ENCODE results near the gene ECEL1. TPM values are rescaled to one million over a fixed set of nuclear protein-coding genes. Genes with fewer than 3 reads are reported as not detected.

The ECEL1 gene
- total RNA-seq, 2 experiments from 2014 or later: not detected

- ATAC-seq (ENCODE audit: low read depth): no peak
- no peak for DNase-seq
- H3K36me3 Mint-ChIP-seq: no peaks in the 10 kb centered on the region
- H3K27ac Mint-ChIP-seq: no peak overlapping the region
- H3K4me1 Mint-ChIP-seq: peaks cover 2% of the 10 kb centered on the region
- no peaks in the 10 kb centered on the region for H3K9me3 Mint-ChIP-seq
- H3K4me3 Mint-ChIP-seq: no peak overlapping the region
- peaks cover 19% of the 10 kb centered on the region for H3K27me3 Mint-ChIP-seq
- POLR2A ChIA-PET: interaction anchor here (0.7 kb wide), 1 partner anchor 25 kb away, joined by 3 read pairs; no protein-coding TSS in a partner anchor
Observed at GRCh38 chr2:232516551-232516950, 28.9 kb upstream of the ECEL1 start.

- H3K36me3 Mint-ChIP-seq: no peaks in the 10 kb centered on the region
- DNase-seq (no peak), ATAC-seq (ENCODE audit: low read depth) (no peak)
- H3K27me3 Mint-ChIP-seq: peaks cover 13% of the 10 kb centered on the region
- no peak overlapping the region for H3K27ac Mint-ChIP-seq
- H3K4me3 Mint-ChIP-seq: no peak overlapping the region
- no peaks in the 10 kb centered on the region for H3K4me1 Mint-ChIP-seq
- H3K9me3 Mint-ChIP-seq: no peaks in the 10 kb centered on the region
- POLR2A ChIA-PET: interaction anchor here (0.7 kb wide), 1 partner anchor 26 kb away, joined by 3 read pairs; no protein-coding TSS in a partner anchor
Observed at GRCh38 chr2:232515639-232516038, 28.0 kb upstream of the ECEL1 start.

GRCh38 chr2:232513353-232513752 is 25.7 kb upstream of the ECEL1 start:
- no peaks in the 10 kb centered on the region for H3K4me1 Mint-ChIP-seq
- H3K9me3 Mint-ChIP-seq: no peaks in the 10 kb centered on the region
- no peak overlapping the region for H3K4me3 Mint-ChIP-seq
- no peaks in the 10 kb centered on the region for H3K36me3 Mint-ChIP-seq
- POLR2A ChIA-PET: no interaction called here
- peaks cover 10% of the 10 kb centered on the region for H3K27me3 Mint-ChIP-seq
- ATAC-seq (ENCODE audit: low read depth) (no peak), DNase-seq (no peak)
- no peak overlapping the region for H3K27ac Mint-ChIP-seq

GRCh38 chr2:232512602-232513001 is 25.0 kb upstream of the ECEL1 start:
- ATAC-seq (ENCODE audit: low read depth) (no peak), DNase-seq (no peak)
- Mint-ChIP-seq H3K9me3 (no peaks in the 10 kb centered on the region), H3K4me1 (no peaks in the 10 kb centered on the region), H3K4me3 (no peak overlapping the region), H3K36me3 (no peaks in the 10 kb centered on the region), H3K27ac (no peak overlapping the region), H3K27me3 (peaks cover 10% of the 10 kb centered on the region)
- POLR2A ChIA-PET: no interaction called here

- Mint-ChIP-seq H3K4me3 (no peak overlapping the region), H3K27me3 (peaks cover 10% of the 10 kb centered on the region), H3K9me3 (no peaks in the 10 kb centered on the region), H3K36me3 (no peaks in the 10 kb centered on the region), H3K4me1 (no peaks in the 10 kb centered on the region), H3K27ac (no peak overlapping the region)
- DNase-seq: no peak
- no peak for ATAC-seq (ENCODE audit: low read depth)
- POLR2A ChIA-PET: no interaction called here
Observed at GRCh38 chr2:232511336-232511890, 23.8 kb upstream of the ECEL1 start.

- POLR2A ChIA-PET: no interaction called here
- Mint-ChIP-seq H3K4me1 (no peaks in the 10 kb centered on the region), H3K9me3 (no peaks in the 10 kb centered on the region), H3K27ac (no peak overlapping the region), H3K27me3 (peaks cover 24% of the 10 kb centered on the region), H3K36me3 (no peaks in the 10 kb centered on the region), H3K4me3 (no peak overlapping the region)
- ATAC-seq (ENCODE audit: low read depth) (no peak), DNase-seq (no peak)
Observed at GRCh38 chr2:232508251-232508650, 20.6 kb upstream of the ECEL1 start.

- Mint-ChIP-seq H3K9me3 (no peaks in the 10 kb centered on the region), H3K4me1 (peaks cover 4% of the 10 kb centered on the region), H3K27ac (no peak overlapping the region), H3K36me3 (no peaks in the 10 kb centered on the region), H3K4me3 (no peak overlapping the region), H3K27me3 (peaks cover 32% of the 10 kb centered on the region)
- DNase-seq: no peak
- ATAC-seq (ENCODE audit: low read depth): no peak
- POLR2A ChIA-PET: no interaction called here
Observed at GRCh38 chr2:232506709-232507108, 19.1 kb upstream of the ECEL1 start.

GRCh38 chr2:232505856-232506255 is 18.2 kb upstream of the ECEL1 start:
- ATAC-seq (ENCODE audit: low read depth) (no peak), DNase-seq (no peak)
- Mint-ChIP-seq H3K36me3 (no peaks in the 10 kb centered on the region), H3K27me3 (peaks cover 35% of the 10 kb centered on the region), H3K27ac (no peak overlapping the region), H3K4me3 (no peak overlapping the region), H3K4me1 (peaks cover 4% of the 10 kb centered on the region), H3K9me3 (no peaks in the 10 kb centered on the region)
- POLR2A ChIA-PET: no interaction called here

GRCh38 chr2:232504438-232504837 is 16.8 kb upstream of the ECEL1 start:
- no peak overlapping the region for H3K27ac Mint-ChIP-seq

GRCh38 chr2:232503809-232504323 is 16.2 kb upstream of the ECEL1 start:
- no peak overlapping the region for H3K27ac Mint-ChIP-seq
- ATAC-seq (ENCODE audit: low read depth): no peak
- H3K36me3 Mint-ChIP-seq: no peaks in the 10 kb centered on the region
- POLR2A ChIA-PET: no interaction called here
- H3K9me3 Mint-ChIP-seq: no peaks in the 10 kb centered on the region
- H3K27me3 Mint-ChIP-seq: peaks cover 37% of the 10 kb centered on the region
- H3K4me1 Mint-ChIP-seq: peaks cover 4% of the 10 kb centered on the region
- H3K4me3 Mint-ChIP-seq: no peak overlapping the region
- no peak for DNase-seq

More at GRCh38 chr2:232504438-232504837, 16.8 kb upstream of the ECEL1 start:
- peaks cover 4% of the 10 kb centered on the region for H3K4me1 Mint-ChIP-seq
- no peak overlapping the region for H3K4me3 Mint-ChIP-seq
- POLR2A ChIA-PET: no interaction called here
- H3K36me3 Mint-ChIP-seq: no peaks in the 10 kb centered on the region
- ATAC-seq (ENCODE audit: low read depth): no peak
- peaks cover 37% of the 10 kb centered on the region for H3K27me3 Mint-ChIP-seq
- no peaks in the 10 kb centered on the region for H3K9me3 Mint-ChIP-seq
- no peak for DNase-seq

- POLR2A ChIA-PET: no interaction called here
- H3K4me1 Mint-ChIP-seq: peaks cover 4% of the 10 kb centered on the region
- H3K4me3 Mint-ChIP-seq: no peak overlapping the region
- H3K9me3 Mint-ChIP-seq: no peaks in the 10 kb centered on the region
- no peaks in the 10 kb centered on the region for H3K36me3 Mint-ChIP-seq
- peaks cover 36% of the 10 kb centered on the region for H3K27me3 Mint-ChIP-seq
- DNase-seq (peak; percentile 55), ATAC-seq (ENCODE audit: low read depth) (peak; percentile 49)
- H3K27ac Mint-ChIP-seq: no peak overlapping the region
Observed at GRCh38 chr2:232502911-232503808, 15.5 kb upstream of the ECEL1 start.

- Mint-ChIP-seq H3K27ac (no peak overlapping the region), H3K9me3 (no peaks in the 10 kb centered on the region), H3K4me3 (peak overlapping the region; percentile 74), H3K27me3 (peaks cover 36% of the 10 kb centered on the region), H3K36me3 (no peaks in the 10 kb centered on the region), H3K4me1 (peaks cover 4% of the 10 kb centered on the region)
- ATAC-seq (ENCODE audit: low read depth) (no peak), DNase-seq (no peak)
- POLR2A ChIA-PET: no interaction called here
Observed at GRCh38 chr2:232502511-232502910, 14.9 kb upstream of the ECEL1 start.

- H3K27me3 Mint-ChIP-seq: peaks cover 36% of the 10 kb centered on the region
- no peak overlapping the region for H3K4me3 Mint-ChIP-seq
- POLR2A ChIA-PET: no interaction called here
- no peaks in the 10 kb centered on the region for H3K36me3 Mint-ChIP-seq
- H3K9me3 Mint-ChIP-seq: no peaks in the 10 kb centered on the region
- peaks cover 4% of the 10 kb centered on the region for H3K4me1 Mint-ChIP-seq
- no peak for DNase-seq
- no peak overlapping the region for H3K27ac Mint-ChIP-seq
- no peak for ATAC-seq (ENCODE audit: low read depth)
Observed at GRCh38 chr2:232501794-232502390, 14.3 kb upstream of the ECEL1 start.
